Cardiac fibroblast (primary cell): ENCODE data around the gene ST7.

ENCODE experiments used
- DNase-seq, 2 donors: peaks; one replicate each; pipeline versions ENCODE4 v3.0.0 to v3.0.0-alpha.2; 2010; ENCODE audit warnings: low read depth in 2 of 2
- H3K4me3 ChIP-seq, 2 donors: replicated peaks in 1 of 2; 1 replicate in 1 of 2; 2 replicates in 1 of 2; pipeline ENCODE4 v1.5.1; 2011; ENCODE audit warnings: low read depth in 2 of 2, low read length in 2 of 2, mild to moderate bottlenecking in 2 of 2, moderate library complexity in 1 of 2
- TF ChIP-seq, protein P1 (sequence below): IDR thresholded peaks from one replicate; pipeline ENCODE4 v1.5.1; 2011; ENCODE audit warnings: low read depth, mild to moderate bottlenecking, low read length, inconsistent platforms

ST7 gene

GRCh38 chr7:117264716-117265115 lies 311.4 kb downstream of the ST7 start:
- no peak for DNase-seq
- TF ChIP-seq, protein P1, sequence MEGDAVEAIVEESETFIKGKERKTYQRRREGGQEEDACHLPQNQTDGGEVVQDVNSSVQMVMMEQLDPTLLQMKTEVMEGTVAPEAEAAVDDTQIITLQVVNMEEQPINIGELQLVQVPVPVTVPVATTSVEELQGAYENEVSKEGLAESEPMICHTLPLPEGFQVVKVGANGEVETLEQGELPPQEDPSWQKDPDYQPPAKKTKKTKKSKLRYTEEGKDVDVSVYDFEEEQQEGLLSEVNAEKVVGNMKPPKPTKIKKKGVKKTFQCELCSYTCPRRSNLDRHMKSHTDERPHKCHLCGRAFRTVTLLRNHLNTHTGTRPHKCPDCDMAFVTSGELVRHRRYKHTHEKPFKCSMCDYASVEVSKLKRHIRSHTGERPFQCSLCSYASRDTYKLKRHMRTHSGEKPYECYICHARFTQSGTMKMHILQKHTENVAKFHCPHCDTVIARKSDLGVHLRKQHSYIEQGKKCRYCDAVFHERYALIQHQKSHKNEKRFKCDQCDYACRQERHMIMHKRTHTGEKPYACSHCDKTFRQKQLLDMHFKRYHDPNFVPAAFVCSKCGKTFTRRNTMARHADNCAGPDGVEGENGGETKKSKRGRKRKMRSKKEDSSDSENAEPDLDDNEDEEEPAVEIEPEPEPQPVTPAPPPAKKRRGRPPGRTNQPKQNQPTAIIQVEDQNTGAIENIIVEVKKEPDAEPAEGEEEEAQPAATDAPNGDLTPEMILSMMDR = no peak
- no peak overlapping the region for H3K4me3 ChIP-seq

DNA sequence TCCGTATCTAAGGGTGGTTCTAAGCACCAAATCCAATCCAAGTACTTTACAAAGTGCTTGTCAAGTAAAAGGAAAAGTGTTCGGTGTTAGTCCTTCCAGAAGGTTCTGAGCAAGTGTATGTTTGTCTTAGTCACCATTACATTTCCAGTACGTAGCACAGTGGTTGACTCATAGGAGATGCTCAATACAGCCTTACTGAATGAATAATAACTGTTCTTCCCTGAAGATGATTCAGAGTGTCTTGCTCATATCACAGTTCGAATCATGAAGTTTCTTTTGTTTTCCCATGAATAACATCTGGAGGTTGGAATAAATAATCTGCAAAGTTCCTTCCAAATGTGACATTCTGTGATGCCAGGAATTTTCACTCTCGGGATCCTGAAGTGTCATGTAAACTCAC lies 316.1 kb downstream of the ST7 start:
- DNase-seq = peak; percentile 74 to 98
- TF ChIP-seq, protein P1 = no peak
- no peak overlapping the region for H3K4me3 ChIP-seq

DNA sequence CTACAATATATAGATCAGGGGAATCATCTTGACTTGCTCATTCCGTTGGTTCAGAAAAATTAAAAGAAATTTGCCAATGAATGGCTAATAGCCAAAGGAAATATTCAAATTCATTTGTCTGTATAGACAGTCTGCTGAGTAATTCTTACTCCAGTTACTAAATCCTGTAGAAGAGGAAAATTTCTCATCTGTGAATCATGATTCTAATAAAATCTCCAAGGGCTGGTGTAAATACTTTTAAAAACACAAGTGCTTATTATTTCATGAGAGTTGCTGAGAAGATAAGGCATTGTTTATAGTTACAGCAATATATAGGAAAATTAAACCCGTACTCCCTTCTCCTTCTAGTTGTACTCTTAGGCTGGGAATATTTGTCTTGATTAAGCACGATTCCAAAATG lies 316.6 kb downstream of the ST7 start:
- no peak overlapping the region for H3K4me3 ChIP-seq
- peak; percentile 69 to 89 for DNase-seq
- TF ChIP-seq, protein P1 = no peak

- TF ChIP-seq, protein P1 = no peak
- no peak overlapping the region for H3K4me3 ChIP-seq
- no peak for DNase-seq
Measured at GRCh38 chr7:117270371-117270770, 317.1 kb downstream of the ST7 start.

DNA sequence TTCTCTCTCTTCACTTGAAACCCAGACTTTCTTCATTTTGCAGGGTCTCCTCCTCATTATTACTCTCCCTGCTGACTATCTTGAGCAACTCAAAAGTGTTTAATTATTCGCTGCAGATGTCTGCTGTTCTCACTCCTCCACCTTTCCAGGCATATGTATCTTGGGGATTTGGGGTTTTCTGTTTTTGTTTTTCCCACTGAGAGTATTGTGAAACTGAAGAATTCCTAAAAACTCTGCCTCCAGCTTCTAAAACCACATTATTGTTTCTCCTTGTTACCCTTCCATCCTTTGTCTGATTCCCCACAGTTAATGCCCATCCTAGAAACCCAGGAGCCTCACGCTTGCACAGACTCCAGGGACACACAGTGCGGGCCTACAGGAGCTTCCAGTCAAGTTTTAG lies 318.3 kb downstream of the ST7 start:
- DNase-seq = no peak
- TF ChIP-seq, protein P1 = no peak
- no peak overlapping the region for H3K4me3 ChIP-seq

GRCh38 chr7:117272017-117272759 lies 318.9 kb downstream of the ST7 start:
- DNase-seq = no peak
- no peak overlapping the region for H3K4me3 ChIP-seq
- TF ChIP-seq, protein P1 = no peak

DNA sequence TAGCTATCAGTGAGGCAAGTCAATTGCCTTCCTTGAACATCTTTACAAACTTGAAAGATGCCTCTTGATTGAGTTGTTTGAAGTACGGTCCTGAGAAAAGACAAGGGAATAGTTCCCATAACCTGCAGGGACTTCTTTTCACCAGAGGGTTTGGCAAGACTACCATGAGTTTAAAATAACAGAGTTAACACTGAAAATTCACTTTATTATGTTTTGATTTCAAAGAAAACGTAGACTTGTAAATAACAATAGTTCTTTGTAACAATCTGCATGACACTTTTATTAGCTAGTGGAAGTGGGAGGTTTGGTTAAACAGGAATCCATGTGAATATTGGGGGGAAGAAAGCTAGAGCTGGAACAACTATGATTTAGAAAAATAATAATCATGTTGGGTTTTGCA lies 320.0 kb downstream of the ST7 start:
- DNase-seq = no peak
- H3K4me3 ChIP-seq = no peak overlapping the region
- TF ChIP-seq, protein P1 = no peak
